Measurements from ENCODE around the gene HOXA11.

HOXA11 gene

GRCh38 chr7:27179503-27180430, 5.3 kb downstream of the HOXA11 start:
- DNase-seq: peak; percentile 26

DNA sequence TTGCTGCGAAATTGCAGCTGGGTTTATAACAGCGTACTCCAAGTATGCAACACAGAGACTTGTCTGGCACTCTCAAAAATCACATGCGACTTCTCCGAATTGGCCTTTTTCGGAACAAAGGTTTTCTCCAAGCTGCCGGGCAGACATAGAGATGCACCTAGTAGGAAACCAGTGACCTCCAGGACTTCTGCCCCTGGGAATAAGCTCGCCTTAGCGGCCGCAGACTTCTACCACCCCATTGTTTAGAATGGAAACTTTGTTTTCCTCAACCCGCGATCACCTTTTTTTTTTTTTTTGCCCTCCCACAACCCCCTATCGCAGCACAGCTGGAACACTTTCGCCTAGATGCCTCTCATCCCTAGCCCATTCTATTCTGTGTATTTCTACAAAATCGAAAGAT, 6.0 kb downstream of the HOXA11 start:
- no peak for DNase-seq

DNA sequence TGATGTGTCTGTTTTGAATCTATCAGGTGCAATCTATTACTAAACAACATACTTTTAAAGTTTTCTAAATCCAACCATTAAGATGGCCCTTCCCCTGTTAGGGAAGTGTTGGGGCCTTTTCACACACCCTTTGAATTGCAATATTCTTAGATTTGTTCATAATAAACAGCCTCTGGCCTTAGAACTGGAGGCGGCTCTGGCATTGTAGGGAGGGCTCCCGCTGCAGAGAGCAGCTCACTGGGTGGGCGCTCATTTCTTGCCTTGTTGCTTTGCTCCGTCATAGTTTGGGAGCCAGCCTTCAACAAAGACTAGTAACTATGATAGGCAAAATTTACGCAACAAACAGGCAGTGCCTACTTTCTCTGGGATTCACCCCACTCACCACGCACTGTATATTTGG, 6.7 kb downstream of the HOXA11 start:
- no peak for DNase-seq

- DNase-seq: no peak
These were observed 7.2 kb downstream of the HOXA11 start for GRCh38 chr7:27177795-27178320.

DNA sequence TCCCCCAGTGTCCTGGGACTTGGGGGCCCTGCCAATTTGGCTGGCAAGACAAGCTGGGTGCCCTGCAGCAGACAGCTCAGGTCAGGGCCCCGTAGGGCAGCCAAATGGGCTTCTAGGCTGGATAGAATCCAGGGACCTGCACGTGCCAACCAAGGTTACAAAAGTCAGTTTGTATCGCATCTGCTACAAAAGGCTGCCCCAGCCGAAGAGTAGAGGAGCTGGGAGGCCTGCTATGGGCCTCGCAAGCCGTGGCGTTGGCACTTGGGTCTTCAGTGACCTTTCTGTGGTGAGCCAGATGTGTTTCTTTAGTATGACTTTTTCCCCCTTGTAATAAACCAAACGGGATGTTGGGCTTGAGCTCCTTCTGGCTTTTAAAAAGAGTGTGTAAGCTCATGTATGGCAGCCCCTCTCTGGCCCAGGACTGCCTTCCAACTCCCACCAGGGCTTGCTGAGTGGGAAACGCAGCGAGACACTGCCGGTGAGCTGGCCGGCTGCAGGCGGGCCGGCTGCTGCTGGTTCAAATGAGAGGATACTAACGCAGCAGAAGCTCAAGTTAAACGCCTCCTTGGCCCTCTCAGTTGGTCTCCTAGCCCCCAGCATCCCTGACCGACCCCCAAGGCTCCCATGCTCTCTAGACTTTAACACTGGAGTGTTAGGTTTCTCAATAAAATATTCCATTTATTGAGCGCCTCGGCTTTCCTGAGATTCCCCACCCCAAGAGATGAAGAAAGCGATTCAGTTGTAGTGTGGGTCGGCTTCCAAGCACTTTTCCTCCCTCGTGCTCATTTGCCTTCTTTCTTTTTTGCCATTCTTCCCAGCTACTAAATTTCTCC, 7.9 kb downstream of the HOXA11 start:
- no peak for DNase-seq

GRCh38 chr7:27176524-27176845, 8.5 kb downstream of the HOXA11 start:
- DNase-seq: no peak

DNA sequence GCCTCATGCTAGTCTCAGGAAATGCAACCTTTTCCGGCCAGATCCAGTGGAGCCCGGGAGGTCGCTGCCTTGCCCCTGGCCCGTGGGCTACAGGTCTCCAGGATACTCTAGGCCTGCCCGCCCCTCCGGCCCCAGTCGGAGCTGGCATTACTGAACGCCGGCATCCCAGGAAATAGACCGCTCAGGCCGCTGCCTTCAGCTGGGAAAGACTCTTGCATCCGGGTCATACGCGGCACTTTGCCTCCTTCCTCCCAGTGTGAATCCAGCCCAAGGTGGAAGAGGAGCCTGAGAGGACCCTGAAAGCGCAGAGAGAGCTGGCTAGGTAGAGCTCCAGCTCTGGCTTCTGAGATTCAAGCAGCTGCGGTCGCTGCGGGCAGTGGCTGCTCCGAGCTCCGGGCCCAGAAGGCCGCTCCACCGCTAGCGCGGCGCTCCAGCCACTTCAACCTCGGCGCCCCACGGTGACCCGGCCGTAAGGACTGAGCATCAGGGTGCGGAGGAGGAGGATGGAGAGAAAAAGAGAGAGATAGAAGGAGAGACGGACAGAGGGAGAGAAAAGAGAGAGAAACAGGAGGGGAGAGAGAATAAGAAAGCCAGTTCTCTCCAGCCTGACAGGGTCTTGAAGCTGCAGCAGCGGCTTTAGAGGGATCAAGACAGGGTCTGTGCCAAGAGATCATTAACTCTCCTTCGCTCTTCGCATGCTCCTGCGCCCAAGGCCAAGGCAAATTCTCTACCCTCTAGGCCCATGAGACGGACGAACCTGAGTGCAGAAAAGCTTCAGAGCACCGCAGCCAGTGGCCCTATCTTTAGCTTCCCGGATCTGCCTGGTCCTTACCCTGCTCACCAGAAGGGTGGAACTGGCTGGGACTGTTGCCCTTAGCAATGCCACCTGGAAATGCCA, 9.2 kb downstream of the HOXA11 start:
- no peak for DNase-seq

GRCh38 chr7:27174874-27175625, 10.0 kb downstream of the HOXA11 start:
- DNase-seq: no peak

DNA sequence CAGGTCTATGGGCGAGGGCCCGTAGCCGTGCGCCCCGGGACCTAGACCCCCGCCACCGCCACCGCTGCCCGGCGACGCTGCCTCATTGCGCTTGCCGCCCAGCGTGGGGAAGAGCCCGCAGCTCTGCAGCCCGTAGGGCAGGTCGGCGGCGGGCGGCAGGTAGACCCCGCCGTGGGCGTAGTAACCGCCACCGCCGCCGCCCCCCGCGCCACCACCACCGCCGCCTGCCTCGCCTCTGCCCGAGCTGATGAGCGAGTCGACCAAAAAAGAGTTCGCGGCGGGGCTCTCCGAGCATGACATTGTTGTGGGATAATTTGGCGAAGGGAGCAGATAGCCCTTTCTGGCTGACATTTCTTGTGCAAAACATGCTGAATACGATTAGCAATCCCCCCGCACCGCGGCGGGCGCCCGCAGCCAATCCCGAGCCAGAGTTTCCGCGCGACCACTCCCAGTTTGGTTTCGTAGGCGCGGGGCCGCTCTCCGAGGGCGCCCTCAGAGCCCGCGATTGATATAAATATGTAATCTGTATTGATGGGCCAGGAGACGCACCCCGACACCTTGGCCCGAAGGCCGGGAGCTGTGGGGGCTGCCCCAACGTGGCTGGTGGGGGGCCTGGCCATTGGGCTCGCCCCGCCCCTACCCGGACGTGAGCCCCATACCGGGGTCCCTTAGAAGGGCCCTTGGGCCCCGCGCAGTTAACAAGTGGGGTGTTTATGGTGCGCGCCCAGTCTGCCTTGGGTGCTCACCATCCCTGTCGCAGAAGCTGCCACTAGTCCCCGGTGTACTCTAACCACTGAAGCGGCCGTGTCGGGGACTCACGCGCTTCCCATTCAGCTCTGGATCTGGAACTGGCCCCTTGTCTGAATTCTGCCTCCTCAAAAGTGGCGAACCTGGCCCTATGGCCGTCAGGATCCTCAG, 10.8 kb downstream of the HOXA11 start, which contains the start of gene HOXA10:
HOXA10 (minus strand) TSS at position 365 of the 918 bp plus-strand sequence; CDS start at position 351, 14 bp downstream.
- DNase-seq: peak; percentile 48

DNA sequence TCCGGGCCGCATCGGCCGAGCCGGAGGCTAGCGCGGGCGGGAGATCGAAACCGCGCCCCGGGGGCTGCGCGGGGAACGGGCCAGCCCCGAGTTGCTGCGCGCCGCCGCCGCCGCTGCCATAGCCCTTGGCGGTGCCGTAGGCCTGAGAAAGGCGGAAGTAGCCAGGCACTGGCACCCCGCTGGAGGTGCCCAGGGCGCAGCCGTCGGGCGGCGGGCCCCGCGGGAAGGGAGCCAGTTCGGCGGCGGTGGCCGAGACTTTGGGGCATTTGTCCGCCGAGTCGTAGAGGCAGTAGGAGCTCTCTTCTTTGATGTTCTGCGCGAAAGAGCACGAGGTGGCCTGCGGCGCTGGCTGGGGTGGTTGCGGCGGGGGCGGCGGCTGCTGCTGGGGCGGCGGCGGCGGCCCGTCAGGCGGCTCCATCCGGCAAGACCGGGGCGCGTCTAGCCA, 11.5 kb downstream of the HOXA11 start:
- DNase-seq: no peak

DNA sequence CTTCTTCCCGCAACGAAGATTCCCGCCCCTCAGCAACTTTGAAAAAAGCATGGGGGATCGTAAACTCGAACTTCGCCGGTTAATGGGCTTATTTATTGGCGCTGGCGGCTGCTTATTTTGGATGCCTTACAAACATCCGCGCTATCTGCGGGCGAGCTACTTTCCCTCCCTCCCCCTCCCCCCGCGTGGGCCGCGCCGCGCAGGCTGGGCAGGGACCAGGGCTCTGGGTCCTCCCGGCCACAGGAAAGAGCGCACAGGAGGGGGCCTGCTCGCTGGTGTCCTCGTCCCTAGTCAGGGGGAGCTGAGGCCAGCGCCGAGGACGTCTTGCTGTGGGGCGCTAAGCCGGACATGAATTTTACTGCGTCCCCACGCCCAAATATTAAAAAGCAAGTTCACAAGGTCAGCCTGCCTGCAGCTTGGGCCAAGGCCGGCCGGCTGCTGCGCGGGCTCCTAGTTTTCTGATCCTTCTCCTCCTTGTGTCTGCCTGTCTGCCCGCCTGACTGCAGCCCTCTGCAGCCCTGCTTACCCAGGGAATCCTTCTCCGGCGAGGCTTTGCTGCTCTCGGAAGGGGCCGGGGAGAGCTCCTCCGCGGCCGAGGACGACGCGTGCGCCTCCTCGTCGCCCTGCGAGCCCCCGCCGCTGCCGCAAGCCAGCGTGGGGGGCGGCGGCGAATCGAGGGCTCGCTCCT, 12.1 kb downstream of the HOXA11 start:
- DNase-seq: no peak

- no peak for DNase-seq
These were observed 12.7 kb downstream of the HOXA11 start for GRCh38 chr7:27172315-27172774.

DNA sequence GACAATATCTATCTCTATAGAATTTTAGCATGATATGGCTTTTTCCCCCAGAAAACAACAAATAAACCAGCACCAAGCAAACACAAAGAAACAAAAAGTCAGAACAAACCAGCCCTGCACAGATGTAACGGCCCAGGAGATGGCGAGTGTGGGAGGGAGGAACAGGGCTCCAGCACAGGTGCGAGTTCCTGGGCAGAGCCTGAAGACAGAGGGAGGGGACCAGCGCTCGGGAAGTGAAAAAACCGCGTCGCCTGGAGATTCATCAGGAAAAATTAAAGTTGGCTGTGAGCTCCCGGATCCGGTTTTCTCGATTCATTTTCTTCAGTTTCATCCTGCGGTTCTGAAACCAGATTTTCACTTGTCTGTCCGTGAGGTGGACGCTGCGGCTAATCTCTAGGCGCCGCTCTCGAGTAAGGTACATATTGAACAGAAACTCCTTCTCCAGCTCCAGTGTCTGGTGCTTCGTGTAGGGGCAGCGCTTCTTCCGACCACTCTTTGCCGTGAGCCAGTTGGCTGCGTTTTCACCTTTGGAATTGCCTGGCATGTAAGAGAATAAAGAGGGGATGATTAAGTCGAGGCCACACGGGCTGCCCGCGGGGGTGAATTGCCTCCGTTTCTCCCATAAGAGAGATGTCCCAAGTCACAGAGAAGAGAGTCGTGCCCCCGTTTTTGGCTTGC, 13.3 kb downstream of the HOXA11 start:
- no peak for DNase-seq

GRCh38 chr7:27171325-27171636, 13.8 kb downstream of the HOXA11 start:
- peak; percentile 13 for DNase-seq

DNA sequence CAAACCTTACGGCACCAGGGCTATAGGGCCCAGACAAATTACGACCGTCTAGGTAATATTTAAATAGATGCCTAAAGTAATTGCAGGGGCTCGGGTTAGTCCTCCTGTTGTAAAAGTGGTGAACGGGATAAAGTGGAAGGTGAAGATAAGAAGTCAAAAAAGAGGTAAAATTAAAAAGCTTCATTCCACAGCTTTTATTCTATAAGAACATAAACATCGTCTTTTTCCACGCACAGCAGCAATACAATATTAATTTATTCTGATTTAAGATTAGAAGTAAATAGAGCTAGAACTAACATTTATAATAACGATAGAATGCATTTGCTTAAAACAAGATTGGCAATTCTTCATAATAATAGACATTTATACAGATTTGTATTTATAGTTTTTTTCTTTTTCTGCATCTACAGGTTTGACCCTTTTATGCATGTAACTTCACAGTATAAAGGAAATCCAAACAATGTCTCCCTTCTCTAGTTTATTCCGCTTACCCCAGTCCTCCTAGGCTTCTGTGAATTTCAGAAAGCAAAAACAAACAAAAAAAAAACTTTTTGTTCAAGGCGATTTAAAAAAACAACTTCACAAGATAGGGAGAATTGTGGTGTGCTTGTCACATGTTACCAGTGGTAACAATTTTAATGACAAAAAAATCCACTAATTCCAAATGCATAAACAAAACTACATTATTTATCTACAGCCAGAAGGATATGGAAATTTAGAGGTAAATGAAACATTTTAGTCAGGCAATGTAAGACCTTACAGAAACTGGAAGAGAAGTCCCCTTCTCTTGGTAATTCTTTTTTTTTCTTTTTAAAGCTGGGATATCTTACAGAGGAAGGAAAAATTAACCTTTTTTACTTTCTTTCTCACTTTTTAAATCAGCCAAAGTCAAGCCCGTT, 14.4 kb downstream of the HOXA11 start:
- DNase-seq: no peak

DNA sequence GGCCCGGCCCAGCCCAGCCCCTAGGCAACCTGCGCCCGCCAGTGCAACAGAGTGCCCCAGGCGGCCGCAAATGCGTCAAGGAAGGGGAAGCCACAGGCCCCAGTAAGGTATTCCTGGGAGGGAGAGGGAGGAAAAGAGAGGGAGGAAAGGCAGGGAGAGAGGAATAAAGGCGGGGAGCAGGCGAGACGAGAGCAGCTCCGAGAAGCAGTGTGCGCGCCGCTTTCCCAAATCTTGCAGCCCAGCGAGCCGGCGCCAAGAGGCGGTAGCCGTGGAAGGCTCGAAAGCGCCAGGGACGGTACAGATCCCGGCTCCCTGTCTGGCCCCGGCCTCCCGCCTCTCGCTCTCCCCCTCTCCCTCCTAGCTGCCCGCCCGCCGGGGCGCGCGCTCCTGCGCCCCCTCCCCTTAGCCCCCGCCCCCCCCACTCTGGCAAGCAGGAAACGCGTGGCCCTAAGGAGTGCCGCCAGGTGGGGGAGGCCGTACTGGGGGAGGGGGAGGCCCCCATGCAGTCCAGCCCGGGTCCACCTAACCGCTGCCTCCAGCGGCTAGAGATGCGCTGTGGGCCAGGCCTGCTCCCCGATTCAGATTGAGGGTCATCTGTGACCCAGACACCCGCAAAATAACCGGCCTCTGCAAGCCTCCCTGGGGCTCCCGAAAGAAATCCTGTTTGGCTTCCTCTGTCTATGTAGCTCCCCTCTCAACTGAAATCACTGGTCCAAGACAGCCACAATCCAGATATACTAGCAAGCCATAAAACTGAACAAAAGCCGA, 15.2 kb downstream of the HOXA11 start:
- DNase-seq: peak; percentile 57

GRCh38 chr7:27168265-27168947, 16.6 kb downstream of the HOXA11 start:
- DNase-seq: peak; percentile 73

Data from GDM1 (cell line).